Adrenal gland (tissue), 5 donors: Measurements from ENCODE around the gene SAMD13.

Experiments used
- CTCF ChIP-seq, 6 experiments: fragments of 450-650 bp in 4 of 6; fragments of 200-600 bp in 2 of 6; sonication (generic) in 1 of 6; IDR thresholded peaks; 1 replicate in 5 of 6; 2 replicates in 1 of 6; pipeline versions ENCODE4 v1.5.1 to v1.8.0; 2016 to 2021; ENCODE audit warnings: antibody characterized with exemption in 6 of 6, mild to moderate bottlenecking in 2 of 6, moderate library complexity in 1 of 6
- POLR2A ChIP-seq, 2 donors: fragments of 450-650 bp; IDR thresholded peaks; one replicate each; pipeline ENCODE4 v1.6.1; 2017; ENCODE audit warnings: antibody characterized with exemption in 2 of 2, mild to moderate bottlenecking in 2 of 2, moderate library complexity in 1 of 2
- donor health status: DM: no; HTN: no; CAD: no.

DNA sequence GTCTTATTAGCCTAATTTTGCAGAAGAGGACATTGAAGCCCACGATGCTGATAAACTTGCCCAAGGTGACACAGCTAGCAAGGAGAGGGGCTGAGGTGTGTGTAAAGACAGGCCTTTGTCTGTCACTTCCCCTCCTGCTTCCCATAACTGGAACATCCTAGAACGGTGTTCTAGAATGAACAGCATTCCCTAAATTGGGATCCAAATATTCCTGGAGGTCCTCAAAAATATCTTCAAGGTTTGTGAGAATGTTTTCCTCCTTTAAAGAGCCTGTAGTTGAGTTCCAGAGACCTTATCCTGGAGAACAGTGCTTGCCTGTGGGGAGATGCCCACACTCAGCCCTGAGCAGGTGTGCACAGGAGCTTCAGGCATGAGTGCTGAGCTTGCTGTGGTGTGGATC, 41.5 kb upstream of the SAMD13 start:
- TF ChIP-seq CTCF (IDR thresholded peaks at IDR 0.05) (no peak), POLR2A (IDR thresholded peaks at IDR 0.05) (no peak)
